PC-3 (cell line): Measurements from ENCODE around the gene TFB2M. TPM values are rescaled to one million over a fixed set of nuclear protein-coding genes. Genes with fewer than 3 reads are reported as not detected.

ENCODE experiments used
- ATAC-seq: fragments of 200-7000 bp; cut with Tn5 transposase; 2 replicates; pipeline ENCODE4 v1.9.1; 2020; ENCODE audit warnings: mild to moderate bottlenecking, moderate library complexity
- BruUV-seq: library from RNA; stranded (reverse); fragments of 400-500 nt; replicated peaks from 2 replicates; lab custom pipeline; 2021; lab: Mats Ljungman, UMichigan
- CTCF ChIA-PET: fragments of 300-600 bp; sonication (Branson Sonifier 250); formaldehyde crosslinking; loops from one replicate; lab custom pipeline; 2022; ENCODE audit warnings: antibody characterized with exemption; lab: Charles Lee
- POLR2A ChIA-PET: fragments of 300-600 bp; sonication (Branson Sonifier 250); formaldehyde crosslinking; loops from one replicate; lab custom pipeline; 2022; ENCODE audit warnings: antibody characterized with exemption; ENCODE audit not compliant: unreplicated experiment; lab: Charles Lee
- DNase-seq: peaks from one replicate; pipeline ENCODE4 v3.0.0-alpha.2; 2015
- H2AFZ ChIP-seq: fragments of 300-600 bp; sonication (generic); 2 replicates; pipeline ENCODE4 v1.6.0; 2016; ENCODE audit warnings: antibody characterized with exemption, low read length
- H3F3A ChIP-seq: fragments of 300-600 bp; sonication (generic); one replicate; pipeline ENCODE4 v1.6.0; 2017; ENCODE audit warnings: antibody characterized with exemption, low read length, control low read depth, mild to moderate bottlenecking; ENCODE audit not compliant: unreplicated experiment
- H3K27ac ChIP-seq: fragments of 300-600 bp; sonication (generic); 2 replicates; pipeline ENCODE4 v1.5.1; 2016; ENCODE audit warnings: mild to moderate bottlenecking, low read length
- H3K27me3 ChIP-seq: fragments of 300-600 bp; sonication (generic); 2 replicates; pipeline ENCODE4 v1.6.1; 2016; ENCODE audit warnings: low read length, mixed read lengths
- H3K36me3 ChIP-seq: fragments of 300-600 bp; sonication (generic); 2 replicates; pipeline ENCODE4 v1.6.1; 2016; ENCODE audit warnings: low read depth, mixed run types, low read length, mixed read lengths
- H3K4me1 ChIP-seq: fragments of 300-600 bp; sonication (generic); 2 replicates; pipeline ENCODE4 v1.5.1; 2016; ENCODE audit warnings: low read length; ENCODE audit not compliant: insufficient read depth
- H3K4me2 ChIP-seq: fragments of 300-600 bp; sonication (generic); 2 replicates; pipeline ENCODE4 v1.6.0; 2016; ENCODE audit warnings: low read length
- H3K4me3 ChIP-seq: fragments of 300-600 bp; sonication (generic); 2 replicates; pipeline ENCODE4 v1.5.1; 2016; ENCODE audit warnings: mild to moderate bottlenecking, low read length, mixed read lengths
- H3K79me2 ChIP-seq: fragments of 300-600 bp; sonication (generic); 2 replicates; pipeline ENCODE4 v1.6.1; 2017; ENCODE audit warnings: low read length, mixed read lengths
- H3K9ac ChIP-seq: fragments of 300-600 bp; sonication (generic); 2 replicates; pipeline ENCODE4 v1.6.0; 2016; ENCODE audit warnings: mild to moderate bottlenecking, low read length
- H3K9me2 ChIP-seq: fragments of 300-600 bp; sonication (generic); replicated peaks from 2 replicates; pipeline ENCODE4 v1.6.1; 2016; ENCODE audit warnings: mixed run types, low read length, mixed read lengths
- H3K9me3 ChIP-seq: fragments of 300-600 bp; sonication (generic); 2 replicates; pipeline ENCODE4 v1.6.1; 2016; ENCODE audit warnings: low read length, mixed read lengths
- H4K20me1 ChIP-seq: fragments of 300-600 bp; sonication (generic); 2 replicates; pipeline ENCODE4 v1.6.1; 2016; ENCODE audit warnings: low read length, mixed read lengths
- CTCF ChIP-seq: fragments of 300-600 bp; sonication (generic); conservative IDR thresholded peaks from 2 replicates; pipeline ENCODE4 v1.5.1; 2017; ENCODE audit warnings: antibody characterized with exemption, low read depth, mild to moderate bottlenecking, low read length
- EZH2 ChIP-seq: fragments of 300-600 bp; sonication (generic); IDR thresholded peaks from one replicate; pipeline ENCODE4 v1.6.1; 2017; ENCODE audit warnings: antibody characterized with exemption, mild to moderate bottlenecking, low read length; ENCODE audit not compliant: unreplicated experiment
- EZH2phosphoT487 ChIP-seq: fragments of 300-600 bp; sonication (generic); IDR thresholded peaks from 2 replicates; pipeline ENCODE4 v1.6.1; 2018; ENCODE audit warnings: mild to moderate bottlenecking, antibody characterized with exemption, low read length, borderline replicate concordance
- intact Hi-C: fragments of 100-400 bp; cut with micrococcal nuclease; formaldehyde crosslinking; loops from 2 replicates; pipeline ENCODE4 v1.9.0; 2023
- total RNA-seq: library from RNA; depleted of rRNA; stranded (reverse); fragments of >200 nt; gene quantifications from 2 replicates; pipeline ENCODE4 v1.2.3, GENCODE V29; 2014

Gene TFB2M
- total RNA-seq, 1 experiment from 2014 or later = 47.0 TPM

- no peaks in the 10 kb centered on the region for H3K27me3 ChIP-seq
- no peak for ATAC-seq
- no peak for TF ChIP-seq CTCF
- no peak for TF ChIP-seq EZH2phosphoT487
- intact Hi-C loops = no loop called here
- H2AFZ ChIP-seq = no peak overlapping the region
- no peak overlapping the region for H3K27ac ChIP-seq
- peaks cover 18% of the 10 kb centered on the region for H3K4me1 ChIP-seq
- CTCF ChIA-PET = no interaction called here
- no peak overlapping the region for H3K9ac ChIP-seq
- no TSS peak for BruUV-seq
- POLR2A ChIA-PET = no interaction called here
- no peaks in the 10 kb centered on the region for H3K9me3 ChIP-seq
- DNase-seq = no peak
- peaks cover 11% of the 10 kb centered on the region; the same call in 1 of the 2 replicates for H3K36me3 ChIP-seq
- no peak overlapping the region for H3K4me3 ChIP-seq
- H3K79me2 ChIP-seq = peaks cover 19% of the 10 kb centered on the region
- H3F3A ChIP-seq = no peaks in the 10 kb centered on the region
- no peaks in the 10 kb centered on the region for H3K9me2 ChIP-seq
- no peaks in the 10 kb centered on the region for H4K20me1 ChIP-seq
- H3K4me2 ChIP-seq = no peak overlapping the region
These were observed 26.6 kb upstream of the TFB2M start for GRCh38 chr1:246592695-246593094.

- Histone ChIP-seq H3K4me3 (no peak overlapping the region), H3K27me3 (no peaks in the 10 kb centered on the region), H3K9ac (no peak overlapping the region), H3F3A (no peaks in the 10 kb centered on the region), H3K36me3 (peaks cover 11% of the 10 kb centered on the region; the same call in 1 of the 2 replicates), H3K9me2 (no peaks in the 10 kb centered on the region), H3K9me3 (no peaks in the 10 kb centered on the region), H3K4me1 (peaks cover 19% of the 10 kb centered on the region), H3K27ac (no peak overlapping the region), H4K20me1 (no peaks in the 10 kb centered on the region), H3K4me2 (no peak overlapping the region), H3K79me2 (peaks cover 24% of the 10 kb centered on the region), H2AFZ (no peak overlapping the region)
- TF ChIP-seq CTCF (no peak), EZH2phosphoT487 (no peak), EZH2 (no peak)
- no TSS peak for BruUV-seq
- ATAC-seq (no peak), DNase-seq (no peak)
- intact Hi-C loops = no loop called here
- ChIA-PET POLR2A (no interaction called here), CTCF (no interaction called here)
These were observed 25.9 kb upstream of the TFB2M start for GRCh38 chr1:246591958-246592357.

GRCh38 chr1:246591504-246591903, 25.4 kb upstream of the TFB2M start:
- H4K20me1 ChIP-seq = no peaks in the 10 kb centered on the region
- H3K9me2 ChIP-seq = no peaks in the 10 kb centered on the region
- H3K4me3 ChIP-seq = no peak overlapping the region
- H3K27ac ChIP-seq = no peak overlapping the region
- peaks cover 14% of the 10 kb centered on the region for H3K4me1 ChIP-seq
- no peaks in the 10 kb centered on the region for H3K9me3 ChIP-seq
- H3K27me3 ChIP-seq = no peaks in the 10 kb centered on the region
- CTCF ChIA-PET = no interaction called here
- H2AFZ ChIP-seq = no peak overlapping the region
- no TSS peak for BruUV-seq
- peaks cover 26% of the 10 kb centered on the region for H3K79me2 ChIP-seq
- peaks cover 8% of the 10 kb centered on the region; the same call in 1 of the 2 replicates for H3K36me3 ChIP-seq
- TF ChIP-seq EZH2phosphoT487 (no peak), CTCF (no peak), EZH2 (no peak)
- POLR2A ChIA-PET = no interaction called here
- no peak overlapping the region for H3K9ac ChIP-seq
- H3K4me2 ChIP-seq = no peak overlapping the region
- DNase-seq = no peak
- ATAC-seq = no peak
- no peaks in the 10 kb centered on the region for H3F3A ChIP-seq
- intact Hi-C loops = no loop called here
